RCC 7860 (cell line): ENCODE measurements around the gene GPRC5D.

ENCODE experiments used
- DNase-seq: peaks from one replicate; pipeline ENCODE4 v3.0.0-alpha.2; 2015; ENCODE audit warnings: low spot score
- FAIRE-seq: peaks from 2 replicates; lab custom pipeline; 2012; peaks lifted over from hg19 to GRCh38; lab: Jason Lieb, UNC

GPRC5D gene

GRCh38 chr12:12952036-12952435 is at the start of gene GPRC5D:
GPRC5D (minus strand) TSS chr12:12952170; CDS start chr12:12950384, 1,786 bp downstream.
- DNase-seq (no peak), FAIRE-seq (no peak)

- DNase-seq (no peak), FAIRE-seq (no peak)
Observed at GRCh38 chr12:13001775-13002040, 49.7 kb upstream of the GPRC5D start.

DNA sequence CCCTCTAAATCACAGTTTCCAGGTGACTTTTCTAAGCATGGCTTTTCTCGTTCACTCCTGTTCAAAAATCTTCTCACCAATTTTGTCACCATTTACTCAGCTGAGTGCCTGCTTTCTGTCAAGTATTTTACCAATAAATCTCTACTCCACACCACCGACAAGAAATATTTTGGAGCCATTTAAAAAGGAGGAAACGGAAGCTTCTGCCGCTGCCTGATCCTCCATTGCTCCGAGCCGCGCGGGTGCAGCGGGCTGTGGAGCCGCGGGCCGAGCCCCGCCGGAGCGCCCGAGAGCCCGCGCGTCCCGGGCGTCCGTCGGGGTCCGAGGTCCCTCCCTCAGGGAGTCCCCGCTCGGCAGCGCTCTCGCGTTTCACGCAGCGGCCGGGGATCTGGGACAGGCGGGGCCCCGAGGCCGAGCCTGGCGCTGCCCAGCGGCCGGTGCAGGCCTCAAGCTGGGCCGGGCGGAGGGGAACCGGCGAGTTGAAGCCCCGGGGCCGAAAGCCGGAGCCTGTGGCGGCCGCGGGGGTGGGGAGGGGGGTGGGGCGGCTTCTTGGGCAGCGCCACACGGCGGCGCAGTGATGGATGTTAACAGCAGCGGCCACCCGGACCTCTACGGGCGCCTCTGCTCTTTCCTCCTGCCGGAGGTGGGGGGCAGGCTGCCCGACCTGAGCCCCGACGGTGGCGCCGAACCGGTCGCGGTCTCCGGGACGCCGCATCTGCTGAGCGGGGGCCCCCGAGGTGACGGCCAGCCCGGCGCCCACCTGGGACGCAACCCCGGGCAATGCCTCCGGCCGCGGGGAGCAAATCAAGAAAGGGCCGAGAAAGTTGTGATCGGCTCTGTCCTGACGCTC is 49.2 kb upstream of the GPRC5D start:
- DNase-seq (no peak), FAIRE-seq (no peak)

GRCh38 chr12:13000616-13000924 is 48.6 kb upstream of the GPRC5D start:
- DNase-seq (no peak), FAIRE-seq (no peak)

DNA sequence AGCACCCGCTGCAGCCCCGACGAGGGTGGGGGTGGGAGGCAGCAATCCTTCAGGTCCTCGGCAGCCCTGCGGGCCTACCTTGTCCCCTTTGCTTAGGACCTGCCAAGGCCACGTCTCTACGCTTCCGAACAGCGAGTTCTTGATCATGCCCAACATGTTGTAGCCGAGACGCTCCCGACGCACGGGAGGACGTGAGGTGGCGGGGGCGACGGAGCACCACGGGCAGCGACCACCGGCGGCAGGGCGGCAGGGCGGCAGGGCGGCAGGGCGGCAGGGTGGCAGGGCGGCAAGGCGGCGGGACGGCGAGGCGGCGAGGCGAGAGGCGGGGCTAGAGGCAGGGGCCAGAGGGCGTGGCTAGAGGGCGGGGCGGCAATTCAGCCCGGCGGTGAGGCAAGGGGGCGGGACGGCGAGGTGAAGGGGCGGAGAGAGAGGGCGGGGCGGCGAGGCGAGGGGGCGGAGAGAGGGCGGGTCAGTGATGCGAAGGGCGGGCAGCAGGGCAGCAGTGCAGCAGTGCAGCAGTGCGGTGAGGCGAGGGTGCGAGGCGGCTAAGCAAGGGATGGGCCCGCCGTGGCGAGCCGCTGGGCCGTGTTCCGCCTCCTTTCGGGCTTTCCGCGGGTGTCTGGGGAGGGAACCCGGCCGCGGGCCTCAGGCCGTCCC is 48.1 kb upstream of the GPRC5D start, which contains the start of gene HEBP1:
Gene HEBP1 (minus strand): TSS at position 307 of the 657 bp plus-strand sequence. CDS start 151 bp downstream, at position 156.
- DNase-seq = peak; percentile 76
- no peak for FAIRE-seq

DNA sequence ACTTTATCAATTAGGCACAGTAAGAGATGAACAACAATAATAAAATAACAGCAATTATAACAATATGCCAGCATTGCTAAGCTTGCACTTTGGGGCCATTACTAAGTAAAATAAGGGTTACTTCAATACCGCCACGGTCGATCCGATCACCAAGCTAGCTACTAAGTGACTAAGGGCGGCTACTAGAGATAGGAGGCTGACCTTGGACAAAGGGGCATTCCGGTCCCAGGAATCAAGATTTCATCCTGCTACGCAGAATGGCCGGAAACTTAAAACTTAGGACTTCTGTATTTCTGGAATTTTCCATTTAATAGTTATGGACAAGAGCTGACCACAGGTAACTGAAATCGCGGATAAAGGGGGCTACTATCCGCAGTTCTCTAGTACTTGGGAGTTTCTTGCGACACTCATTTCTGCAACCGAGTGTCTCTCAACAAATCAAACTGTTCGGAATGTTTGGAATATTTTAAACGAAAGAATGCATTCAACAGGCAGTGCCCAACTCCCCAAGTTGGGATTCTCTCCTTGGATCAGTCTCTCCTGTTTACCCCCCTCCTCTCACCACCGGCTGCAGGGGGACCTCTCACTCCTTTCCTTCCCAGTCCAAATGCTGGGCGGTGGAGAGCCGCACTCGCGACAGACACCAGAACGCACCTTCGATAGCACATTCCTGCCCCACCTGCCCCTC is 47.4 kb upstream of the GPRC5D start:
- peak; percentile 9 for DNase-seq

GRCh38 chr12:12998248-12998647 is 46.3 kb upstream of the GPRC5D start:
- FAIRE-seq (no peak), DNase-seq (no peak)

More for the DNA sequence above, 47.4 kb upstream of the GPRC5D start:
- FAIRE-seq = peak; percentile 18

DNA sequence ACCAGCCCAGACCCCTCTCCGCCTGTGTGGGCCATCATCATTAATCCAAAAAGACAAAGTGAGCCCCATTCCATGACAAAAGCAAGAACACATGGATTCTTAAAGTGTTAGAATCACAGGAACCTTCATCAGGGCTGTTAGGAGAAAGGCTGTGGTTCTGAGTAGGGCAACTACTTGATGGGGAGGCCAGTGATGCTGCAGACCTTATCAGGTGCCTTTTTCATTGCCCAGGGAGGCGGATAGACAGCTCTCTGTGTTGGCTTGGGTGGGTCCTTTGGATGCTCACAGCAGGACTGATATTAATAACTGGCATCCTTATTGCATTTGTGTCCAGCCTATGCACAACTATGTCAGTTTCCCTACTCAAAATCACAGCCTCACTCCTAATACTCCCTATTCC is 45.8 kb upstream of the GPRC5D start:
- no peak for FAIRE-seq
- DNase-seq = no peak

- no peak for FAIRE-seq
- no peak for DNase-seq
Observed at GRCh38 chr12:12997156-12997555, 45.2 kb upstream of the GPRC5D start.

- no peak for DNase-seq
- FAIRE-seq = no peak
Observed at GRCh38 chr12:12996209-12996608, 44.2 kb upstream of the GPRC5D start.

DNA sequence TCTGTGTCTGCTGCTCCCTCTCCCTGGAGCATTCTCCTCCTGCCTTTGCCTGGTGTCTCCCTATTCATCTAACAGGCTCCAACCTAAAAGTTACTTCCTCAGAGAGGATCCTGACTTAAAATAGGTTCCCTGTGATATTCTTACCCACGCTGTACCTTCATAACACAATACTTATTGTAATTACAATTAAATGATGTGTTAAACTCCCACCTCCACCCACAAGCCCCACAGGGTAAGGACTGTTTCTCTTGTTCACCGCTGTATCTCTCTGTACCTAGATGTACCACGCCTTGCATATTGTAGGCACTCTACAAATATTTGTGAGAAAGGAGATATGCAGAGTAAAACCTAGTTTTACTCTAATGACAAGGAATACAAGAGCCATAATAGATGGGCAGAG is 43.1 kb upstream of the GPRC5D start:
- FAIRE-seq (no peak), DNase-seq (no peak)

DNA sequence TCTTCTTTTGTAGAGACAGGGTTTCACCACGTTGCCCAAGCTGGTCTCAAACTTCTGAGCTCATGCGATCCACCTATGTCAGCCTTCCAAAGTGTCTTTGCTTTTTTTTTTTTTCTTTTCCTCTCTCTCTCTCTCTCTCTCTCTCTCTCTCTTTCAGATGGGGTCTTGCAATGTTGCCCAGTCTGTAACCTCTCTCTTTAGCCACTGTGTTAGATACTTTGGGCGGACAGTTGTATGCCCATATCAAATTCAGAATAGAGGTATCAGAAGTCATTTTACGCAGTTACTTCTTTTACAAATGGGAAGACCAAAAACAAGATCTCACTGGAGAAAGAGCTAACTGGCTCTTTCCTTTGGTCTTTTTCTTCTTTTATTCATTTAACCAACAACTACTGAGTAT is 41.4 kb upstream of the GPRC5D start:
- no peak for FAIRE-seq
- no peak for DNase-seq

DNA sequence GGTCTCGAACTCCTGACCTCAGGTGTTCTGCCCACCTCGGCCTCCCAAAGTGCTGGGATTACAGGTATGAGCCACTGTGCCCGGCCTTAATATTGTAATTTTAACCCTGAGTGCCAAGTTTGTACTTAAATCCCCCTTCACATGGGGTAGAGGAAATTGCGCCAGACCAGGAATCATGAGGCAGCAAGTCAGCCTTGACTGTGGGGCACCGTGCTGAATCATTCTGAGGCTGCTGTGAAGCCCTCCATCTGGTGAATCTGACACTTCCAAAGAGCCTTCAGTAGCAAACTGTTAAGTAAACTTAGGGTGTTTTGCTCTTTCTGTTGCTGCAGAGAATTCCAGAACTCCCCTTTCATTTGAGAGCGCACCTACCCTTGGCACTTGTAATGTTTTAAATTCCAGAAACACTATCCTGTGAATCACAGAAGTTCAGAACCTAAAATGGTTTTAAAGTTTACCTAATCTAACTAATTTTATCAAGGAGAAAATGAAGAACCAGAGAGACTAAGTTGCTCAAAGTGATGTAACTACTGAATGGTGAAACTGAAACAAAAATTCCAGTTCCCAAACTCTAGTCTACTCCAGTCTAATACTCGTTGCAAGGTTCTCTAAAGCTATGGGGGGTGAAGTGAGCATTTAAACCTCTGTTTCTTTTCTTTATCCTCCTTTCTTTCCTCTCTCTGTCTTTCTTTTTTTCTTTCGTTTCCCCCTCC is 40.6 kb upstream of the GPRC5D start:
- DNase-seq (peak; percentile 60), FAIRE-seq (peak; percentile 63)

- FAIRE-seq (no peak), DNase-seq (no peak)
Observed at GRCh38 chr12:12990700-12991468, 38.9 kb upstream of the GPRC5D start.

DNA sequence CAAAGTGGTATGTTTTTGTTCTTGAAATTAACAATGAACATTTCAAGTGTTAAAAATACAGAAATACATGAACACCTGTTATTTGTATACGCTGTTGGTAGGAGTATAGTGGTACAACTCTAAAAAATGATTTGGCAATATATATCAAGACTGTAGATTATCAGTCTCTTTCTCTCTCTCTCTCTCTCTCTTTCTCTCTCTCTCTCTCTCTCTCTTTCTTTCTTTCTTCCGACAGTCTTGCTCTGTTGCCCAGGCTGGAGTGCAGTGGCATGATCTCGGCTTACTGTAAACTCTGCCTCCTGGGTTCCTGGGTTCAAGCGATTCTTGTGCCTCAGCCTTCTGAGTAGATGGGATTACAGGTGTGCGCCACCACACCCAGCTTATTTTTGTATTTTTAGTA is 35.5 kb upstream of the GPRC5D start:
- FAIRE-seq = no peak
- no peak for DNase-seq

DNA sequence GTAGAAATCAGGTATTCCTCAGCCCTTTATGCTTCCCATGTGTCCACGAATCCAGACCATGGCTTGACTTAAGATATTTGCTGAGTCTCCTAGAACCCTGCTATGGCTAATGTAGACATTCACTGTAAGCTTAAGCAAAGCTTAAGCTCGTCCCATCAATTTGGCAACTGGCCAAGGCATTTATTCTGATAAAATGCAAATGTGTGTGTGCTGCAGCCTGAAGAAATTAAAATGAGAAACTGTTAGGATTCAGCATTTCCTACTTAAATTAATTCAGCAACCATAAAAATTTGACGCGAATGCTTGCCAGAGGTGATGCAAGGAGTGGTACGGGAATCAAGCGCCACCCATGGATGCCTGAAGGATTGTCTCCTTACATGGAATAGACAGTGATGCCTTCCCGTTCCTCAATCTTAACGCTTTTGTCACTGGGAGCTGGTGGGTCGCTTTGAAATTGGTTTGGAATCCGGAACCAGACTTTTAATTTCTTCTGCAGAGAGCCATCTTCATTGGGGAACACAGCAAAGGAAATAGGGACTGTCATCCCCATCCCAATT is 34.9 kb upstream of the GPRC5D start:
- DNase-seq = no peak
- FAIRE-seq = no peak

- FAIRE-seq (no peak), DNase-seq (no peak)
Observed at GRCh38 chr12:12985817-12986408, 33.9 kb upstream of the GPRC5D start.

GRCh38 chr12:12984149-12984548 is 32.2 kb upstream of the GPRC5D start:
- no peak for FAIRE-seq
- DNase-seq = no peak

- DNase-seq = peak; percentile 42
- FAIRE-seq = peak; percentile 22
Observed at GRCh38 chr12:12983420-12984035, 31.6 kb upstream of the GPRC5D start.
